SK-N-MC (cell line): Measurements from ENCODE around the gene LOXL1.

Experiments
- EZH2 ChIP-seq: fragments of 200-600 bp; sonication (generic); IDR thresholded peaks from one replicate; pipeline ENCODE4 v1.6.1; 2017; ENCODE audit warnings: antibody characterized with exemption
- FOXP2 ChIP-seq: optimal IDR thresholded peaks from 2 replicates; pipeline ENCODE3; 2011; ENCODE audit warnings: mild to moderate bottlenecking, moderate library complexity; ENCODE audit not compliant: insufficient read depth; ENCODE audit errors: extremely low read length, control extremely low read depth
- POLR2AphosphoS5 ChIP-seq: IDR thresholded peaks from 2 replicates; pipeline ENCODE4 v1.6.1; 2012; ENCODE audit warnings: mild to moderate bottlenecking, low read depth, low read length, borderline replicate concordance

GRCh38 chr15:73892446-73893226 lies 33.6 kb upstream of the LOXL1 start:
- TF ChIP-seq POLR2AphosphoS5 (no peak), EZH2 (no peak), FOXP2 (no peak)
